GM13976 (cell line): ENCODE results near the gene TIPIN.

Experiments
- DNase-seq: peaks from one replicate; pipeline ENCODE4 v3.0.0; 2012; ENCODE audit warnings: low spot score
- CTCF ChIP-seq: IDR thresholded peaks from 2 replicates; pipeline ENCODE4 v1.5.1; 2012; ENCODE audit warnings: borderline replicate concordance, mild to moderate bottlenecking; ENCODE audit not compliant: insufficient read depth; ENCODE audit errors: extremely low read depth, missing control alignments, control extremely low read depth
- in situ Hi-C: fragments of 300-500 bp; cut with MboI; formaldehyde crosslinking; loops from one replicate; pipeline ENCODE4 v1.12.0; 2022; ENCODE audit warnings: low sequenced_read_pairs, mixed read lengths, inconsistent platforms; ENCODE audit not compliant: unreplicated experiment

The TIPIN gene

GRCh38 chr15:66293419-66294156, 62.9 kb downstream of the TIPIN start, which contains the start of gene DIS3L:
Gene DIS3L (plus strand): TSS chr15:66293568. CDS start chr15:66293597, 29 bp downstream.
- DNase-seq = peak; percentile 88
- in situ Hi-C loops = no loop called here

GRCh38 chr15:66292571-66293418, 63.7 kb downstream of the TIPIN start:
- no peak for DNase-seq
- in situ Hi-C loops = no loop called here
- no peak for TF ChIP-seq CTCF

More at GRCh38 chr15:66293419-66294156, 62.9 kb downstream of the TIPIN start, which contains the start of gene DIS3L:
- no peak for TF ChIP-seq CTCF

GRCh38 chr15:66291816-66292570, 64.5 kb downstream of the TIPIN start:
- in situ Hi-C loops = no loop called here

GRCh38 chr15:66290518-66290917, 66.0 kb downstream of the TIPIN start:
- TF ChIP-seq CTCF = no peak
- in situ Hi-C loops = no loop called here
- no peak for DNase-seq

More at GRCh38 chr15:66291816-66292570, 64.5 kb downstream of the TIPIN start:
- TF ChIP-seq CTCF = no peak
- DNase-seq = no peak

- TF ChIP-seq CTCF = no peak
- in situ Hi-C loops = no loop called here
These were observed 66.5 kb downstream of the TIPIN start for GRCh38 chr15:66290007-66290406.

More at GRCh38 chr15:66290007-66290406, 66.5 kb downstream of the TIPIN start:
- no peak for DNase-seq
